Keratinocyte (primary cell): ENCODE measurements around the gene FBRSL1. TPM values are rescaled to one million over a fixed set of nuclear protein-coding genes. Genes with fewer than 3 reads are reported as not detected.

Source experiments
- DNase-seq: peaks from one replicate; pipeline ENCODE4 v3.0.0-alpha.2; 2011; ENCODE audit warnings: low read depth, missing footprints, low spot score
- FAIRE-seq: peaks from 2 replicates; lab custom pipeline; 2011; peaks lifted over from hg19 to GRCh38; lab: Jason Lieb, UNC
- H2AFZ ChIP-seq: 2 replicates; pipeline ENCODE4 v1.6.0; 2012; ENCODE audit warnings: low read length, control low read depth, inconsistent platforms; ENCODE audit not compliant: control insufficient read depth
- H3K27ac ChIP-seq: 2 replicates; pipeline ENCODE4 v1.5.1; 2011; ENCODE audit warnings: low read length; ENCODE audit not compliant: control insufficient read depth, insufficient read depth
- H3K27me3 ChIP-seq: 3 replicates; pipeline ENCODE4 v1.6.0; 2011; ENCODE audit warnings: low read length; ENCODE audit not compliant: control insufficient read depth, insufficient read depth; ENCODE audit errors: extremely low read depth
- H3K36me3 ChIP-seq, 2 experiments: 2 replicates in 1 of 2; 3 replicates in 1 of 2; pipeline ENCODE4 v1.5.1; 2011; ENCODE audit warnings: low read length in 2 of 2, mild to moderate bottlenecking in 1 of 2; ENCODE audit not compliant: control insufficient read depth in 2 of 2, insufficient read depth in 2 of 2; ENCODE audit errors: extremely low read depth in 1 of 2
- H3K4me1 ChIP-seq: 3 replicates; pipeline ENCODE4 v1.5.1; 2011; ENCODE audit warnings: low read length; ENCODE audit not compliant: control insufficient read depth, insufficient read depth; ENCODE audit errors: extremely low read depth
- H3K4me2 ChIP-seq: 3 replicates; pipeline ENCODE4 v1.6.0; 2011; ENCODE audit warnings: low read depth, low read length; ENCODE audit not compliant: control insufficient read depth, insufficient read depth; ENCODE audit errors: extremely low read depth
- H3K4me3 ChIP-seq, 3 experiments: fragments of 200-600 bp in 1 of 3; sonication (generic) in 1 of 3; 2 replicates in 2 of 3; 3 replicates in 1 of 3; pipeline ENCODE4 v1.5.1; 2011 to 2016; ENCODE audit warnings: low read length in 3 of 3, mild to moderate bottlenecking in 3 of 3, control low read depth in 2 of 3, inconsistent platforms in 1 of 3, low read depth in 1 of 3, mixed read lengths in 1 of 3, mixed run types in 1 of 3, moderate library complexity in 1 of 3; ENCODE audit not compliant: control insufficient read depth in 2 of 3, insufficient read depth in 2 of 3; ENCODE audit errors: extremely low read depth in 1 of 3
- H3K79me2 ChIP-seq: 2 replicates; pipeline ENCODE4 v1.6.0; 2012; ENCODE audit warnings: low read length; ENCODE audit not compliant: control insufficient read depth, insufficient read depth
- H3K9ac ChIP-seq: 3 replicates; pipeline ENCODE4 v1.6.0; 2011; ENCODE audit warnings: low read length; ENCODE audit not compliant: control insufficient read depth, insufficient read depth; ENCODE audit errors: extremely low read depth
- H3K9me1 ChIP-seq: 3 replicates; pipeline ENCODE4 v1.6.0; 2011; ENCODE audit warnings: low read length; ENCODE audit not compliant: control insufficient read depth, insufficient read depth; ENCODE audit errors: extremely low read depth
- H3K9me3 ChIP-seq: 2 replicates; pipeline ENCODE4 v1.5.1; 2012; ENCODE audit warnings: low read depth, low read length; ENCODE audit not compliant: control insufficient read depth
- H4K20me1 ChIP-seq: 3 replicates; pipeline ENCODE4 v1.6.0; 2011; ENCODE audit warnings: low read length; ENCODE audit not compliant: control insufficient read depth, insufficient read depth; ENCODE audit errors: extremely low read depth
- EZH2 ChIP-seq: IDR thresholded peaks from one replicate; pipeline ENCODE4 v1.6.1; 2012; ENCODE audit warnings: inconsistent platforms, mild to moderate bottlenecking, low read length, moderate library complexity
- dilution Hi-C: fragments of 300-500 bp; cut with MboI; formaldehyde crosslinking; loops from one replicate; pipeline ENCODE4 v1.7.0; 2020; ENCODE audit warnings: low sequenced_read_pairs; ENCODE audit not compliant: extremely low pct_ligation_motif_present
- polyA plus RNA-seq, 5 experiments: library from polyadenylated mRNA; depleted of rRNA in 3 of 5; stranded (reverse) in 3 of 5; stranded (forward) in 1 of 5; unstranded in 1 of 5; fragments of >200 nt; gene quantifications; 1 replicate in 1 of 5; 2 replicates in 3 of 5; 3 replicates in 1 of 5; pipeline versions ENCODE4 v1.2.1 to v1.2.3, GENCODE V29; 2011 to 2012; ENCODE audit warnings: missing spikeins in 2 of 5, low read depth in 1 of 5, low replicate concordance in 1 of 5
- TF ChIP-seq, protein P1 (sequence below), 3 experiments: IDR thresholded peaks in 1 of 3; conservative IDR thresholded peaks in 1 of 3; optimal IDR thresholded peaks in 1 of 3; 2 replicates in 2 of 3; 3 replicates in 1 of 3; pipeline versions ENCODE3 to v1.5.1; 2011; ENCODE audit warnings: low read length in 3 of 3, mild to moderate bottlenecking in 3 of 3, moderate library complexity in 2 of 3, control low read depth in 1 of 3, inconsistent platforms in 1 of 3; ENCODE audit not compliant: insufficient read depth in 2 of 3; ENCODE audit errors: extremely low read depth in 1 of 3

The FBRSL1 gene
- polyA plus RNA-seq, 1 donor (not counting 4 experiments of a cell fraction or from before 2014, with no cell fraction given), result 0.89 TPM

DNA sequence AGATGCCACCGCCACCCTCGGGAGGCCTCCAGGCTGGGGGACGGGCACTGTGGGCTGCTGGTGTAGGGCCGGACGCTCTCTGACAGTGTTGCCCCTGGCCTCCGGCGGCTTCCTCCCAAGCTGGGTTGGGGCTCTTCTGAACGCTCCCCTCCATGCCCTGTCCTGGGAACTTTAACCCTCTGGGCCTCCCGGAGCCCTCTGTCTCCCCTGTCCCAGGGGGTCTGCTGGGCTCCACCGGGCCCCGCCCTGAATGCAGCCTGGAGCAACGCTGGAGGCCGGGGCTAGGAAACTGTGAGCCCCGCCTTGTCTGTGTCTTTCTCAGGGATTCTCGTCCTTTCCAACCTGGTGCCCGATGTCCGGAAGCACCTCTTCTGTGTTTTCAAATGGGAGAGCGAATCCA lies 45.7 kb upstream of the FBRSL1 start:
- H3K27me3 ChIP-seq, result peaks cover 4% of the 10 kb centered on the region
- no peak for DNase-seq
- H3K9ac ChIP-seq, result no peak overlapping the region
- no peak for TF ChIP-seq EZH2
- TF ChIP-seq, protein P1, sequence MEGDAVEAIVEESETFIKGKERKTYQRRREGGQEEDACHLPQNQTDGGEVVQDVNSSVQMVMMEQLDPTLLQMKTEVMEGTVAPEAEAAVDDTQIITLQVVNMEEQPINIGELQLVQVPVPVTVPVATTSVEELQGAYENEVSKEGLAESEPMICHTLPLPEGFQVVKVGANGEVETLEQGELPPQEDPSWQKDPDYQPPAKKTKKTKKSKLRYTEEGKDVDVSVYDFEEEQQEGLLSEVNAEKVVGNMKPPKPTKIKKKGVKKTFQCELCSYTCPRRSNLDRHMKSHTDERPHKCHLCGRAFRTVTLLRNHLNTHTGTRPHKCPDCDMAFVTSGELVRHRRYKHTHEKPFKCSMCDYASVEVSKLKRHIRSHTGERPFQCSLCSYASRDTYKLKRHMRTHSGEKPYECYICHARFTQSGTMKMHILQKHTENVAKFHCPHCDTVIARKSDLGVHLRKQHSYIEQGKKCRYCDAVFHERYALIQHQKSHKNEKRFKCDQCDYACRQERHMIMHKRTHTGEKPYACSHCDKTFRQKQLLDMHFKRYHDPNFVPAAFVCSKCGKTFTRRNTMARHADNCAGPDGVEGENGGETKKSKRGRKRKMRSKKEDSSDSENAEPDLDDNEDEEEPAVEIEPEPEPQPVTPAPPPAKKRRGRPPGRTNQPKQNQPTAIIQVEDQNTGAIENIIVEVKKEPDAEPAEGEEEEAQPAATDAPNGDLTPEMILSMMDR (optimal IDR thresholded peaks at IDR 0.05 in 1 of 3, IDR thresholded peaks at IDR 0.05 in 1 of 3, conservative IDR thresholded peaks at IDR 0.05 in 1 of 3; ENCODE audit: extremely low read depth in 1 of 3, insufficient read depth in 2 of 3, low read length in 3 of 3), result no peak
- H2AFZ ChIP-seq, result no peak overlapping the region
- no peaks in the 10 kb centered on the region for H4K20me1 ChIP-seq
- dilution Hi-C loops, result no loop called here
- H3K79me2 ChIP-seq, result no peaks in the 10 kb centered on the region
- no peak for FAIRE-seq
- H3K9me3 ChIP-seq, result no peaks in the 10 kb centered on the region
- no peaks in the 10 kb centered on the region for H3K9me1 ChIP-seq
- no peaks in the 10 kb centered on the region for H3K4me1 ChIP-seq
- no peak overlapping the region for H3K27ac ChIP-seq
- H3K36me3 ChIP-seq, result no peaks in the 10 kb centered on the region
- no peak overlapping the region for H3K4me2 ChIP-seq
- no peak overlapping the region for H3K4me3 ChIP-seq

DNA sequence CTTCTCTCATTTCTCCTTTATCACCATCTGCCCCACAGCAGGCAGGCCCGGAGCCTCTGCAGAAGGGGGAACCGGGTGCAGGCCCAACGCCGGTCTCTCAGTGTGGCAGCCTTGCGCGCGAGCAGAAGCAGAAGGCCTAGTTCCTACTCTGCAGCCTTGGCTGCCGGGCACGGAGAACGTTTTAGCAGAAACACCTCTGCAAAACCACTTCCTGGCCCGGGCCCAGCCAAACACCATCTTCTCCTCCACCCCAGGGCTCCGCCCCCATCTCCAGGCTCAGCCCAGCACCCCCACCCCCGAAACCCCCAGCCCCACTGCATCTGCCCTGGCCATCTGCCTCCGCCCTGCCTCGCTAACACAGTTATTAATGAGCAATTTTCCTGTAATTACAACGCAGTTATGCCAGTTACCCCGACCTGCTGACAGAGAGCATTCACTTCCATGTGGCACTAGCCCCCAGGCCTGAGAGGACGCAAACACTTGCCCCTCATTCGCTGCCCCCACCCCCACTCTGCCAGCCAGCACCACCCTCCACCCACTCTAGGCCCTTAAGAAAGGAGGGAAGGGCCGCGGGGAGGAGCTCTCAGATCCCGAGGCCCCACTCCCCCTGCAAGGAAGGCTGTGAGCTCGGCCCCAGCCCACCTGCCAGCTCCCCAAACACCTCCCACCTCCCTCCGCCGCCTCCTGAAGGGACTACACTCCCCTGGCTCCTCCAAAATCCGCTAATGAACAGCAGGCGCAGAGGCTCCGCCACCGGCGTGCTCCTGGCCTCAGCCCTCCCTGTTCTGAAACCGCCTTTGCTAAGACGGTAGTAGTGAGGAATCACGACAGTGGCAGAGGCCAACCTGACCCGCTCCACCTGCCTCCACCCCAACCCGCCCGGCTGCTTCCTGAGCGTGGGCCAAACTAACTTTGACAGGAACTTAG lies 44.7 kb upstream of the FBRSL1 start:
- Histone ChIP-seq H3K79me2 (no peaks in the 10 kb centered on the region), H4K20me1 (no peaks in the 10 kb centered on the region), H3K4me1 (no peaks in the 10 kb centered on the region), H3K27ac (peak overlapping the region; percentile 40), H3K4me2 (peak overlapping the region; percentile 66), H3K9me3 (no peaks in the 10 kb centered on the region), H3K9me1 (no peaks in the 10 kb centered on the region), H3K9ac (peak overlapping the region; percentile 63), H3K36me3 (no peaks in the 10 kb centered on the region), H3K27me3 (peaks cover 12% of the 10 kb centered on the region), H2AFZ (peak overlapping the region; percentile 53), H3K4me3 (peak overlapping the region; percentile 25 to 69 (median 30))
- no peak for FAIRE-seq
- no peak for DNase-seq
- dilution Hi-C loops, result no loop called here
- TF ChIP-seq EZH2, result no peak
